GM13976 (cell line): ENCODE measurements around the gene RIPOR2.

Experiments
- DNase-seq: peaks from one replicate; pipeline ENCODE4 v3.0.0; 2012; ENCODE audit warnings: low spot score
- in situ Hi-C: fragments of 300-500 bp; cut with MboI; formaldehyde crosslinking; loops from one replicate; pipeline ENCODE4 v1.12.0; 2022; ENCODE audit warnings: low sequenced_read_pairs, mixed read lengths, inconsistent platforms; ENCODE audit not compliant: unreplicated experiment
- TF ChIP-seq, protein P1 (sequence below): IDR thresholded peaks from 2 replicates; pipeline ENCODE4 v1.5.1; 2012; ENCODE audit warnings: borderline replicate concordance, mild to moderate bottlenecking; ENCODE audit not compliant: insufficient read depth; ENCODE audit errors: extremely low read depth, missing control alignments, control extremely low read depth

RIPOR2 gene

GRCh38 chr6:24821860-24822444, 113.8 kb downstream of the RIPOR2 start:
- TF ChIP-seq, protein P1, sequence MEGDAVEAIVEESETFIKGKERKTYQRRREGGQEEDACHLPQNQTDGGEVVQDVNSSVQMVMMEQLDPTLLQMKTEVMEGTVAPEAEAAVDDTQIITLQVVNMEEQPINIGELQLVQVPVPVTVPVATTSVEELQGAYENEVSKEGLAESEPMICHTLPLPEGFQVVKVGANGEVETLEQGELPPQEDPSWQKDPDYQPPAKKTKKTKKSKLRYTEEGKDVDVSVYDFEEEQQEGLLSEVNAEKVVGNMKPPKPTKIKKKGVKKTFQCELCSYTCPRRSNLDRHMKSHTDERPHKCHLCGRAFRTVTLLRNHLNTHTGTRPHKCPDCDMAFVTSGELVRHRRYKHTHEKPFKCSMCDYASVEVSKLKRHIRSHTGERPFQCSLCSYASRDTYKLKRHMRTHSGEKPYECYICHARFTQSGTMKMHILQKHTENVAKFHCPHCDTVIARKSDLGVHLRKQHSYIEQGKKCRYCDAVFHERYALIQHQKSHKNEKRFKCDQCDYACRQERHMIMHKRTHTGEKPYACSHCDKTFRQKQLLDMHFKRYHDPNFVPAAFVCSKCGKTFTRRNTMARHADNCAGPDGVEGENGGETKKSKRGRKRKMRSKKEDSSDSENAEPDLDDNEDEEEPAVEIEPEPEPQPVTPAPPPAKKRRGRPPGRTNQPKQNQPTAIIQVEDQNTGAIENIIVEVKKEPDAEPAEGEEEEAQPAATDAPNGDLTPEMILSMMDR, result no peak
- no peak for DNase-seq
- in situ Hi-C loops, result no loop called here

DNA sequence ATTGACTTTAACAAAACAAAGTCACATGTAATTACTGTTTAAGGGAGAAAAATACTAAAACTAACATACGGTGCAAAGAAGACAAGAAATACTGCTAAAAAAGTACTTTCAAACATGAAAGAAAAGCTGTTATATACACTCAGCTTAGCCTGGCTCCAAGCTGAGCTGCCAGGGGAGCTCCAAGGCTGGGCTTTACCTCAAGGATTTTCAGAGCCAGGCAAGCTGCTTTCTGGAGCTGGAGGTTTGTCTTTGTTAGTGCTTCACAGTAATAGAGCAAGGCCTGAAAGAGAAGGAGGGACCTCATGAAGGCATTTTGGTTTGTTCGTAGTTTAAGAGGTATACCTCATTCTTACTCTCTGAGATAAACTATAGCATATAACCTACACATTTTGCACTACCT, 117.4 kb downstream of the RIPOR2 start:
- in situ Hi-C loops, result no loop called here
- TF ChIP-seq, protein P1, result no peak
- DNase-seq, result no peak

DNA sequence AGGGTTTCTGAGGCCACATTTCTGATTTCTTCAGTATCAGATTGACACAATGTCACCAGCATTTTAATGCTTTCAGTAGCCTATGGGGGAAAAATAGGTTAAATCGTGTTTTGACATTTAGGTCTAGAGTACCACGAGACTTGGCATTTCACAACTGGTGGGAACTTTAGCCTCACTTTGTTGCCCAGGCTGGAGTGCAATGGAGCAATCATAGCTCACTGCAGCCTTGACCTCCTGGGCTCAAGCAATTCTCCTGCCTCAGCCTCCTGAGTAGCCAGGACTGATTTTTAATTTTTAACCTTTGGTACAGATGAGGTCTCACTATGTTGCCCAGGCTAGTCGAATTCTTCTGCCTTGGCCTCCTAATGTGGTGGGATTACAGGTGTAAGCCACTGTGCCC, 126.0 kb downstream of the RIPOR2 start:
- DNase-seq, result no peak
- in situ Hi-C loops, result no loop called here
- TF ChIP-seq, protein P1, result no peak

- no peak for DNase-seq
- TF ChIP-seq, protein P1, result no peak
- in situ Hi-C loops, result no loop called here
These were observed 128.2 kb downstream of the RIPOR2 start for GRCh38 chr6:24807584-24807983.

DNA sequence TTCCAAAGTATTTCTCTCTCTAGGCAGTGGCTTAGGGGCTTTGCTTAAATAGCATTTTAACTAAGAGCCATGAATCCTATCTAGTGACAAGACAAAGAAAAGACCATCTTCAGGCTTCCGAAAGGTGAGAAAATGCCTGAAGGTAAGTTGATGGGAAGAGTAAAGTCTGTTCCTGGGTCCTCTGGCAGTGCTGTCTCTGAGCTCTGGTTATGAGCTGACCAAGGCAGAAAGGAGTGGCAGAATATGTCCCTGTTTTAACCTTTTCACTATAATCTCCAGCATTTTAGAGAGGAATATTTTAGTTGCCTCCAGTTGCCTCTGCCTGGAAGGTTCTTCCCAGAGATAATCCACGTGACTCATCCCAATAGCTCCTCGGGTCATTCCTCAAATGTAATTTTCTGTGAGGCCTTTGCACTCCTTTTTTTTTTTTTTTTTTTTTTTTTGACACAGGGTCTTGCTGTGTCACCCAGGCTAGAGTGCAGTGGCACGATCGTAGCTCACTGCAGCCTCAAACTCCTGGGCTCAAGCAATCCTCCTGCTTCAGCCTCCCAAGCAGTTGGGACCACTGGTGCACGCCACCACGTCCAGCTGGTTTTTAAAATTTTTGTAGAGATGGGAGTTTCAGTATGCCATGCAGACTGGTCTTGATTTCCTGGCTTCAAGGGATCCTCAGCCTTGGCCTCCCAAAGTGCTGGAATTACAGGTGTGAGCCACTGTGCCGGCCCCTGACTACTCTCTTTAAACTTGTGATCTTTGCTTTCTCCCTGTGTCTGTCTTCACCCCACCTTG, 133.3 kb downstream of the RIPOR2 start:
- DNase-seq, result no peak
- TF ChIP-seq, protein P1, result no peak
- in situ Hi-C loops, result no loop called here

- in situ Hi-C loops, result no loop called here
- DNase-seq, result no peak
- TF ChIP-seq, protein P1, result no peak
These were observed 136.2 kb downstream of the RIPOR2 start for GRCh38 chr6:24799541-24799915.
